Skeletal muscle cell (primary cell): Measurements from ENCODE around the gene KPNB1.
A peak's percentile ranks its signal among the peaks of the same experiment; 100 is the strongest.

ENCODE experiments used
- DNase-seq: peaks from one replicate; pipeline ENCODE4 v3.0.0-alpha.2; 2010; ENCODE audit warnings: low read depth
- H3K4me3 ChIP-seq: 2 replicates; pipeline ENCODE4 v1.5.1; 2011; ENCODE audit warnings: low read depth, mild to moderate bottlenecking, control low read depth, low read length, moderate library complexity

KPNB1 gene

GRCh38 chr17:47694581-47695428, 45.1 kb downstream of the KPNB1 start:
- DNase-seq, result peak; percentile 40

GRCh38 chr17:47695429-47696376, 46.0 kb downstream of the KPNB1 start:
- H3K4me3 ChIP-seq, result peak overlapping the region; percentile 69
- DNase-seq, result no peak

More at GRCh38 chr17:47694581-47695428, 45.1 kb downstream of the KPNB1 start:
- peak overlapping the region; percentile 69 for H3K4me3 ChIP-seq

GRCh38 chr17:47696717-47697642, 47.3 kb downstream of the KPNB1 start:
- DNase-seq, result no peak
- H3K4me3 ChIP-seq, result no peak overlapping the region

- DNase-seq, result no peak
- H3K4me3 ChIP-seq, result no peak overlapping the region
These were observed 48.4 kb downstream of the KPNB1 start for GRCh38 chr17:47697906-47698711.

- H3K4me3 ChIP-seq, result no peak overlapping the region
- no peak for DNase-seq
These were observed 49.2 kb downstream of the KPNB1 start for GRCh38 chr17:47698749-47699535.

GRCh38 chr17:47699536-47699840, 49.8 kb downstream of the KPNB1 start:
- DNase-seq, result no peak
- no peak overlapping the region for H3K4me3 ChIP-seq

GRCh38 chr17:47700471-47701449, 51.0 kb downstream of the KPNB1 start:
- no peak for DNase-seq
- H3K4me3 ChIP-seq, result no peak overlapping the region

GRCh38 chr17:47701608-47702007, 51.9 kb downstream of the KPNB1 start:
- no peak for DNase-seq
- no peak overlapping the region for H3K4me3 ChIP-seq

- no peak overlapping the region for H3K4me3 ChIP-seq
- DNase-seq, result no peak
These were observed 52.8 kb downstream of the KPNB1 start for GRCh38 chr17:47702391-47702995.

GRCh38 chr17:47703191-47703591, 53.5 kb downstream of the KPNB1 start:
- DNase-seq, result no peak
- no peak overlapping the region for H3K4me3 ChIP-seq

- no peak for DNase-seq
- no peak overlapping the region for H3K4me3 ChIP-seq
These were observed 54.0 kb downstream of the KPNB1 start for GRCh38 chr17:47703671-47704070.

- DNase-seq, result no peak
- no peak overlapping the region for H3K4me3 ChIP-seq
These were observed 54.4 kb downstream of the KPNB1 start for GRCh38 chr17:47704116-47704515.

- H3K4me3 ChIP-seq, result no peak overlapping the region
- no peak for DNase-seq
These were observed 55.0 kb downstream of the KPNB1 start for GRCh38 chr17:47704736-47705135.

GRCh38 chr17:47705536-47706530, 56.1 kb downstream of the KPNB1 start:
- DNase-seq, result no peak
- no peak overlapping the region for H3K4me3 ChIP-seq

GRCh38 chr17:47707056-47707804, 57.5 kb downstream of the KPNB1 start:
- no peak overlapping the region for H3K4me3 ChIP-seq
- no peak for DNase-seq
